MM.1S (cell line): ENCODE data around the gene TSC22D3.

Source experiments
- EZH2phosphoT487 ChIP-seq: fragments of 300-600 bp; sonication (generic); IDR thresholded peaks from 2 replicates; pipeline ENCODE4 v1.6.1; 2018; ENCODE audit warnings: antibody characterized with exemption, low read length
- TF ChIP-seq, protein P1 (sequence below): fragments of 300-600 bp; sonication (generic); IDR thresholded peaks from 2 replicates; pipeline ENCODE4 v1.5.1; 2016; ENCODE audit warnings: antibody characterized with exemption, low read length, mixed read lengths

DNA sequence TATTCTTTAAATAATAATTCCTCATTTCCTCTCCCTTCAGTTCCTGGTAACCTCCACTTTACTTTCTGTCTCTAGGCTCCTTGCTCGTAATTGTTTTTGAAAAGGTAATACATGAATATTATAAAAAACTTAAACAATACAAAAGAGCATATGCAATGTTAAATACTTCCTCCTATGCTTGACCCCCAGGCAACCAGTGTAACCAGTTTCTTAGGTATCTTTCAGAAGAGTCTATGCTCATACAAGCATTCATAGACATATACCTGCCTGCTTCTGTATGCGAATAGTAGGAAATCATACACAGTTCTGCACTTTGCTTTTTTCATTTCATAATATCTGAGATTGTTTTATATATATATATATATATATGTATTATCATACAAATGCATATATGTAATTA is 47.5 kb upstream of the TSC22D3 start:
- TF ChIP-seq, protein P1, sequence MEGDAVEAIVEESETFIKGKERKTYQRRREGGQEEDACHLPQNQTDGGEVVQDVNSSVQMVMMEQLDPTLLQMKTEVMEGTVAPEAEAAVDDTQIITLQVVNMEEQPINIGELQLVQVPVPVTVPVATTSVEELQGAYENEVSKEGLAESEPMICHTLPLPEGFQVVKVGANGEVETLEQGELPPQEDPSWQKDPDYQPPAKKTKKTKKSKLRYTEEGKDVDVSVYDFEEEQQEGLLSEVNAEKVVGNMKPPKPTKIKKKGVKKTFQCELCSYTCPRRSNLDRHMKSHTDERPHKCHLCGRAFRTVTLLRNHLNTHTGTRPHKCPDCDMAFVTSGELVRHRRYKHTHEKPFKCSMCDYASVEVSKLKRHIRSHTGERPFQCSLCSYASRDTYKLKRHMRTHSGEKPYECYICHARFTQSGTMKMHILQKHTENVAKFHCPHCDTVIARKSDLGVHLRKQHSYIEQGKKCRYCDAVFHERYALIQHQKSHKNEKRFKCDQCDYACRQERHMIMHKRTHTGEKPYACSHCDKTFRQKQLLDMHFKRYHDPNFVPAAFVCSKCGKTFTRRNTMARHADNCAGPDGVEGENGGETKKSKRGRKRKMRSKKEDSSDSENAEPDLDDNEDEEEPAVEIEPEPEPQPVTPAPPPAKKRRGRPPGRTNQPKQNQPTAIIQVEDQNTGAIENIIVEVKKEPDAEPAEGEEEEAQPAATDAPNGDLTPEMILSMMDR = no peak
- no peak for TF ChIP-seq EZH2phosphoT487
